Measurements from ENCODE around the gene DNAJB11.

The DNAJB11 gene

GRCh38 chr3:186570096-186570940, at the start of gene DNAJB11:
Gene DNAJB11 (plus strand): TSS chr3:186570720. CDS start chr3:186570898, 178 bp downstream.
- H3K36me3 ChIP-seq (ENCODE audit: low read length), result peaks cover 27% of the 10 kb centered on the region
- H3K9ac ChIP-seq (ENCODE audit: low read length), result peak within 1 kb of the TSS; percentile 80
- H4K20me1 ChIP-seq (ENCODE audit: low read depth, low read length), result no peaks in the 10 kb centered on the region
- H3F3A ChIP-seq (ENCODE audit: insufficient read depth), result peaks cover 2% of the 10 kb centered on the region; the same call in 1 of the 2 replicates
- peak within 1 kb of the TSS; percentile 76 for H3K4me2 ChIP-seq (ENCODE audit: low read depth, low read length, poor library complexity, severe bottlenecking)
- peak within 1 kb of the TSS; percentile 48 for H3K27ac ChIP-seq (ENCODE audit: low read depth, low read length)
- H3K9me2 ChIP-seq (replicated peaks; ENCODE audit: insufficient read depth, low read length), result no peaks in the 10 kb centered on the region
- H3K79me2 ChIP-seq (ENCODE audit: insufficient read depth, low read length), result peaks cover 64% of the 10 kb centered on the region
- no peaks in the 10 kb centered on the region for H3K9me3 ChIP-seq (ENCODE audit: insufficient read depth, low read length)
- H3K4me3 ChIP-seq (ENCODE audit: insufficient read depth, low read length, poor library complexity, severe bottlenecking), result peak within 1 kb of the TSS; percentile 95
- peak within 1 kb of the TSS; percentile 30 for H2AFZ ChIP-seq (ENCODE audit: low read depth, low read length, severe bottlenecking)
- no peaks in the 10 kb centered on the region for H3K27me3 ChIP-seq (ENCODE audit: low read length)
- TF ChIP-seq CTCF (IDR thresholded peaks at IDR 0.05; ENCODE audit: insufficient read depth, low read length, poor library complexity, severe bottlenecking), result no peak
- TF ChIP-seq EZH2phosphoT487 (conservative IDR thresholded peaks at IDR 0.05; ENCODE audit: low read length), result no peak

- Histone ChIP-seq H3K4me2 (ENCODE audit: low read depth, low read length, poor library complexity, severe bottlenecking) (peak overlapping the region; percentile 21), H3K36me3 (ENCODE audit: low read length) (no peaks in the 10 kb centered on the region), H3K9ac (ENCODE audit: low read length) (no peak overlapping the region), H2AFZ (ENCODE audit: low read depth, low read length, severe bottlenecking) (no peak overlapping the region), H4K20me1 (ENCODE audit: low read depth, low read length) (no peaks in the 10 kb centered on the region), H3F3A (ENCODE audit: insufficient read depth) (no peaks in the 10 kb centered on the region), H3K9me2 (replicated peaks; ENCODE audit: insufficient read depth, low read length) (no peaks in the 10 kb centered on the region), H3K79me2 (ENCODE audit: insufficient read depth, low read length) (no peaks in the 10 kb centered on the region), H3K27me3 (ENCODE audit: low read length) (no peaks in the 10 kb centered on the region), H3K27ac (ENCODE audit: low read depth, low read length) (no peak overlapping the region), H3K4me3 (ENCODE audit: insufficient read depth, low read length, poor library complexity, severe bottlenecking) (no peak overlapping the region), H3K9me3 (ENCODE audit: insufficient read depth, low read length) (no peaks in the 10 kb centered on the region)
- TF ChIP-seq EZH2phosphoT487 (conservative IDR thresholded peaks at IDR 0.05; ENCODE audit: low read length) (no peak), CTCF (IDR thresholded peaks at IDR 0.05; ENCODE audit: insufficient read depth, low read length, poor library complexity, severe bottlenecking) (no peak)
These were observed 49.3 kb upstream of the DNAJB11 start for GRCh38 chr3:186520957-186521842.

GRCh38 chr3:186523022-186523421, 47.5 kb upstream of the DNAJB11 start:
- Histone ChIP-seq H3K27me3 (ENCODE audit: low read length) (no peaks in the 10 kb centered on the region), H3K27ac (ENCODE audit: low read depth, low read length) (no peak overlapping the region), H3K36me3 (ENCODE audit: low read length) (no peaks in the 10 kb centered on the region), H3K4me3 (ENCODE audit: insufficient read depth, low read length, poor library complexity, severe bottlenecking) (no peak overlapping the region), H3K79me2 (ENCODE audit: insufficient read depth, low read length) (no peaks in the 10 kb centered on the region), H3F3A (ENCODE audit: insufficient read depth) (no peaks in the 10 kb centered on the region), H4K20me1 (ENCODE audit: low read depth, low read length) (no peaks in the 10 kb centered on the region), H3K9ac (ENCODE audit: low read length) (no peak overlapping the region), H2AFZ (ENCODE audit: low read depth, low read length, severe bottlenecking) (no peak overlapping the region), H3K9me3 (ENCODE audit: insufficient read depth, low read length) (no peaks in the 10 kb centered on the region), H3K4me2 (ENCODE audit: low read depth, low read length, poor library complexity, severe bottlenecking) (no peak overlapping the region), H3K9me2 (replicated peaks; ENCODE audit: insufficient read depth, low read length) (no peaks in the 10 kb centered on the region)
- TF ChIP-seq EZH2phosphoT487 (conservative IDR thresholded peaks at IDR 0.05; ENCODE audit: low read length) (no peak), CTCF (IDR thresholded peaks at IDR 0.05; ENCODE audit: insufficient read depth, low read length, poor library complexity, severe bottlenecking) (no peak)

Measured in SU-DHL-6 (cell line).